Activated CD8-positive, alpha-beta memory T cell treated with anti-CD3 and anti-CD28 coated beads for 1 hour (primary cell): ENCODE data around the gene WDR12.
A peak's percentile ranks its signal among the peaks of the same experiment; 100 is the strongest.
"Not testable (repeated sequence)": the region's sequence is repeated elsewhere in the genome, so short reads cannot be mapped to it uniquely, and the experiment has no call there.

Source experiments
- DNase-seq, 2 donors: peaks; one replicate each; pipeline ENCODE4 v3.0.0-alpha.2; 2020; ENCODE audit warnings: low read depth in 1 of 2; ENCODE audit errors: extremely low read depth in 1 of 2

Gene WDR12

DNA sequence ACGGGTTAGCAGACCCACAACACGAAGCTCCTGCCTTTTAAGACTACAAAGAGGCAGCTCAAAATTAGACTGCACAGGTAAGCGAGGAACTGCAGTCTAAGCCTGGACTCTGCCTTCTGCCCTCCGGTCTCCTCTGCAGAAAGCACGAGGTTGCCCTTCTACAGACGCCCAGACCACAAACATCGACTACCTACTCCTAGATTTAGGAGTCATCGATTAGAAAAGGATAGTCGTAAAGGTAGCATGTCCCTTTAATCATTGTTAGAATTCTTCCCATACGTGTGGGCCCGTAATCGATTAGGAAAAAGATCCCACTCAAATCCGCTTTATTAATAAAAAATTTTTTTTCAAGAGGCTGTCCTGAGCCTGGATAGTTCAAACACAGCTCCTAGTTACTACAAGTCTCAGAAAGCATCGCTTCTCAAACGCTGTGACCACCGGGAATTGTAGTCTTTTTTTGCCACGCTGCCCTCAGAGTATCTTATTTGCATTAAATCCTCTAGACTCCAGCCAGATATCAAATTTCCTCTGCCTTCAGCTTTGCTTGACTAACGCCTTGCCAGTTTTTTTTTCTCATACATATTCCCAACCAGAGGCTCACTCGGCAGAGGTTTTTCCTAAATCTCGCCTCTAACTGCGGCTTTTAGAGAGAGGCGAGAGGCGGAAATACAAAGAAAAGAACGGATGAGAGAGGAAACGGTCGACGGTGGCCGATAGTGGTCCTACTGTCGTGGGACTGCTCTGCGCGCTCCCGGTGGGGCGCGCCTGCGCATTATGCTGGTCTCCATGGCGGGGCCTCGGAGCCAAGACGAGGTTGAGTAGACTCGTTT is at the start of gene WDR12, which contains the start of gene CARF:
Gene WDR12, minus strand, starts transcription at position 162 of the 830 bp plus-strand sequence. CDS start 197 bp downstream, outside the sequence.
Gene CARF, plus strand, starts transcription at position 764 of the 830 bp plus-strand sequence. CDS start 29,628 bp downstream, outside the sequence.
- peak; percentile 77 to 84 for DNase-seq

DNA sequence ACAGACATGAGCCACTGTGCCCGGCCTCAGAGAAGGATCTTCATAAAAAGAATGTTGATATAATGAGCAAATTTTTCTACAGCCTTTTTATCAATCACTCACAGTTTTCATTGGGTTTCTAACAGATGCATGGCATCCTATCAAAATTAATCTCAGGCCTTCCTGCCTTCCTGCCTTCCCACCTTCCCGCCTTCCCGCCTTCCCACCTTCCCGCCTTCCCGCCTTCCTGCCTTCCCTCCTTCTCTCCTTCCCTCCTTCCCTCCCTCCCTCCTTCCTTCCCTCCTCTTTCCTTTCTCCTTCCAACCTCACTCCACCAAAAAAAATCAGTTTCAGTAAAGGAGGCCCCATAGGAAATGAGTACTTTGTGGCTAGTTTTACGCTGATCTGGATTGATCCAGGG is 49.1 kb upstream of the WDR12 start:
- DNase-seq = no peak

DNA sequence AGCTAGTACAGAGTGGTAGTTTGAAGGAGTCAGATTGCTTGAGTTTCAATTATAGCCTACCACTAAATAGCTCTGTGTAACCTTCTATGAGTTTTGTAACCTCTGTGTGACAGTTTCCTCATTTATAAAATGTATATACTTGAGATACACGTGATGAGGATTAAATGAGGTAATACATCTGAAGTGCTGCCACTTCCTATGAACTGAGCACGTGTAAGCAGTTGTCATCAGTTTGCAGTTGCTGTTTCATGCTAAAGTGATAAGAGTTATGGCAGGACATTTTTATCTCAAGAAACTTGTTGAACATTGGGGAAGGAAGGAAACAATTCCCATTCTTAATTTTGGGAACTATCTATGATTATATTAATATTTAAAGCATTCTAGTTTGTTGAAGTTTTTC is 39.1 kb upstream of the WDR12 start:
- DNase-seq = no peak

DNA sequence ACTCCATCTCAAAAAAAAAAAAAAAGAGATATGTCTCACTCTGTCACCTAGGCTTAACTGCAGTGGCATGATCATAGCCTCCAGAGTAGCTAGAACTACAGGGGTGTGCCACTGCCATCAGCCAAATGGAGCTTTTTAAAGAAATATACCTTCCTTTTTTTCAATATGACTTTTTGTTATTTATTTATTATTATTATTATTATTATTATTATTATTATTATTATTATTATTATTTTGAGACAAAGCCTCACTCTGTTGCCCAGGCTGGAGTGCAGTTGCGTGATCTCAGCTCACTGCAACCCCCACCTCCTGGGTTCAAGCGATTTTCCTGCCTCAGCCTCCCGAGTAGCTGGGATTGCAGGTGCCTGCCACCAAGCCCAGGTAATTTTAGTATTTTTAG is 37.9 kb upstream of the WDR12 start:
- DNase-seq = not testable (repeated sequence)

DNA sequence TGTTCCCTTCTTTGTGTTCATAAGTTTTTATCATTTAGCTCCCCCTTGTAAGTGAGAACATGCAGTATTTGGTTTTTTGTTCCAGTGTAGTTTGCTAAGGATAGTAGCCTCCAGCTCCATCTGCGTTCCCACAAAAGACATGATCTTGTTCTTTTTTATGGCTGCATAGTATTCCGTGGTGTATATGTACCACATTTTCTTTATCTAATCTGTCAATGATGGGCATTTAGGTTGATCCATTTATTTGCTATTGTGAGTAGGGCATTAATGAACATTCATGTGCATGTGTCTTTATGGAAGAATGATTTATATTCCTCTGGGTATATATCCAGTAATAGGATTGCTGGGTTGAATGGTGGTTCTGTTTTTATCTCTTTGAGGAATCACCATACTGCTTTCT is 34.0 kb upstream of the WDR12 start:
- no peak for DNase-seq

DNA sequence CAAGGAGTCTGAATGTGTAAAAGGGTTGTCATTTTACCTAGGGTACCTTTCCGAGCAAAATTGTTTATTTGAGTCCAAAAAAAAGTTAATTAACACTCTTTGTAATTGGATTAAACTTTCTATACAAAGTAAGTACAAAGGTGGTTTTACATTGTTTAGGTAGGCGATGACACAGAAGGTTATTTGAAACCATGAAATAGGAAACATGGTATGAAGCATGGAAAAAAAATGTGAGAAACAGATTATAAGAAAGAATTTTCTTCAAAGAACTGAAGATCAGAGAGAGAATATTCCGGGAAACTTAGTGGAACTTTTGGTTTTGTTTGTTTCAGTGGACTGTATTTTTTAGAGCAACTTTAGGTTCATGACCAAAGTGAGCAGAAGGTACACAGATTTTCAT is 33.3 kb upstream of the WDR12 start:
- no peak for DNase-seq

DNA sequence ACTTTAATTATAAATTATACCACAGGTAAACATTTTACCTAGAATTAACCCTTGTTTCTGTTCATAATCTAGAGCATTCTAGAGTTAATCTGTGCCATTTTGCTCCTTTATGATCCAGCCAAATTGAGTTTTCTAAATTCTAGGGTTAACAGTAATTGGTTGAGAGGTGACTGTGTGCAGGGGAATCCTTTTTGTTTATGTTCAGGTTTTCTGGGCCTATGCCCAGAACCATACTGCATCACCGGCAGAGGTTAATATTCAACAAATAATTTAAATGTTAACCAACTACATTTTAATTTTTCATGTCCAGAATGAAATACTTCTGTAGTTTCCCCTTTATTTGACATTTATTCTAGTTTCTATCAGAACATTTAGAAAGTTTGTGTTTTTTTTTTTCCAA is 32.9 kb upstream of the WDR12 start:
- DNase-seq = no peak

DNA sequence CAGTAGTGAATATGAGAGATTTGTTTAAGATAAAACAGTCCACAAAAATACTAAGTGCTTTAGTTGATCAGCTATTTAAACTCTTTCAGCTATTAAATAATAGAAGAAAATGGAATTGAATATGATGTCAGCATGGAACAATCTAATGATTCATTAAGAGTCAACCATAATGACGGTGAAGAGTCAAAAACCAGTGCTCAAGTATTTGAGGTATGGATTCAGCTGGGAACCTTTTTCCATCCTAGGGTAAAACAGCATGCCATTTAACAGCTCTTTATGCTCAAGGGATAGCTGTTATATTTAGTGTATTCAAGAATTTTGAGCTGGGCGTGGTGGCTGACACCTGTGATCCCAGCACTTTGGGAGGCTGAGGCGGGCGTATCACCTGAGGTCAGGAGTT is 30.3 kb upstream of the WDR12 start:
- no peak for DNase-seq

DNA sequence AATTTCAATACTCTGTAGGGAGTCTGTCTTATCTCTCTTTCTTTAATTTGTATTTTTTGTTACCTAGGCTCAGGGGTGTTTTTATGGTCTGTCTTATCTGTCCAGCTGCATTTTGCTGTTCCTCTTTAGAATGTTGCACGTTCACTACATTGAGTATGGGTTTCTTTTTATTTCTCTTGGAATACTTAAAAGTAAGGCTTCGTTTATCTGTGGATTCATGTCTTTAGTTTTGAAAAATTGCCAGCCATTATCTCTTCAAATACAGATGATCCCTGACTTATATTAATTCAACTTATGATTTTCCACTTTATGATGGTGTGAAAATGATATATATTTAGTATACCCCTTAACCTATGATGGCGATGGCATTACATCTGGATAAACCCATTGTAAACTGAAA is 27.5 kb upstream of the WDR12 start:
- no peak for DNase-seq

DNA sequence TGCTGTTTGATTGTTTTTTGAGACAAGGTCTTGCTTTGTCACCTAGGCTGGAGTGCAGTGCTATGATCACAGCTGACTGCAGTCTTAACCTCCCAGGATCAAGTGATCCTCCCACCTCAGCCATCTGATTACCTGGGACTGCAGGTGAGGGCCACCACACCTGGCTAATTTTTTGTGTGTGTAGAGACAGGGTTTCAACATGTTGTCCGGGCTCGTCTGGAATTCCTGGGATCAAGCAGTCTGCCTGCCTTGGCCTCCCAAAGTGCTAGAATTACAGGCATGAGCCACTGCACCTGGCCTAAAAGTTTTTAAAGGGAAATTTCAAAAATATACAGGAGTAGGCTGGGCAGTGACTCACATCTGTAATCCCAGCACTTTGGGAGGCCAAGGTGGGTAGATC is 23.0 kb upstream of the WDR12 start:
- no peak for DNase-seq

DNA sequence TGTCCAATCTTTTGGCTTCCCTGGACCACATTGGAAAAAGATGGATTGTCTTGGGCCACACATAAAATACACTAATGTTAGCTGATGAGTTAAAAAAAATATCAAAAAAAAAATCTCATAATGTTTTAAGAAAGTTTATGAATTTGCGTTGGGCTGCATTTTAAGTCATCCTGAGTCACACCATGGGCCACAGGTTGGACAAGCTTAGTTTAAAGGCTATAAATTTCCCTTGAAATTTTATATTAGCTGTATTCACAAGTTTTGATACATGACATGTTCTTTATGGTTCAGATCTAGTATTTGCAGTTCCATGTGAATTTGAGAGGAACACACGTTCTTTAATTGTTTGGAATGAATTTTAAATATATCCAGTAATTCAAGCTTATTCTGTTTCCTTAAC is 22.5 kb upstream of the WDR12 start:
- no peak for DNase-seq

DNA sequence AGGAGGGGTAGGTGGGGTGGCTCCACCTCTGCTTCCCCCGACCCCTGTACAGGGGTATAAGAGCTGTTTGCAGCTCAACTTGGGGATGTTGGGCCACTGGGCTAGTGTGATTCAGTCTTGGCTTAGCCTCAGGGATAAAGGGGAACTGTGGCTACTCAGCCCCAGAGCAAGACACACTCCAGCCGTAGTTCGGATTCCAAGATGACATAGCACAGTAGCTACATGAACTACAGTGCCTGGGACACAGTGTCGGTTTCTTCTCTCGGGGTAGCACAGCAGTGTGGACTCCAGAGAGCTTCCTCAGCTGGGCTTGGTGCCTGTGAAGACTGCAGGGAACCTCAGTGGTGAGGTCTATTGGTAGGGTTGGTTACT is 21.7 kb upstream of the WDR12 start:
- DNase-seq = no peak

DNA sequence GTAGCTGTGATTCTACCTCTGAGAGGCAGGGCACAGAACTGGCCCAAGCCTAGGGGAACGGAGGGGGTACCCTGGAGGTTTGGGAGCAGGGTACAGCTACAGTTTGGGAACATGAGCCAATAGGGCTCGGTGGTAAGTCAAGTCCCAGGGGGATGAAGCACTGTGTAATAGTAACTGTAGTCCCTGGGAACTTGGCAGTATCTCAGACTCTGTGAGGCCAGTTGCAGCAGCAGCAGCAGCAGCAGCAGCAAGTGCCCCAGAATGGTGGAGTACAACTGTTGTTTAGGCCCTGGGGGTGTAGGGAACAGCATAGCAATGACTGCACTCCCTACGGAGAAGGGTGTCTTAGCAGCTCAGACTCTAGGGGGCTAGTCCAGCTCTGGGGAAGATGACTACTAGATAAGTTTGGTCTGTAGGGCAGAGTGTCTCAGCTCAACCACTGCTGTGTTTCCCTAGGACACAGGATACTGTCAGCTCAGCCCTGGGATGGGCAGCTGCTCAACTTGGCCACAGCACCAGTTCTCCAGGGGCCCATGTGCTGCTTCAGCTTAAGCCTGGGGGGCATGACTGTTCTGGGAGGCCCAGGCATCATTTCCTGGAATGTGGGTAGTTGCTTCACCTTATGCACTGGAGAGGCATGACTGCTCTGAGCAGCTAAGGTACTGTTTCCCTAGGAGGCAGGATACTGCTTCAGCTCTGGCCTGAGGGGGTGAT is 21.1 kb upstream of the WDR12 start:
- no peak for DNase-seq

DNA sequence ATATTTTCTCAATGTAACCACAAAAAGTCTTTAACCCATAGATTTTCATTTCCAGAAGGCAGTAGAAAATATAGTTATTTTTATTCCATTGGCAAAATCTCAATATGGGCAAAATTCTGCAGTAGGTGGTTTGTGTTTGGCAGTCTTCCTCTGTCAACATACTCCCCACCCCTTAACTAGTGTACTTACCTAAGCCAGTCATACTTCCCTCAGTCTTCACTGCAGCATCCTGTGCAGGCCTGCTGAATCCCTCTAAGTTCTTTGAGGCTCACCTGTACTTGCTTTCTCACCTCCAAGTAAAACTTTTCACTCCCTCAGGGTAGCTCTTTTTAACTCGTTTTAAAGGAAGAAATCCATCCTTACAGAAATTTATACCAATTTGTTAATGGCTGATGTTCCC is 7.4 kb upstream of the WDR12 start:
- no peak for DNase-seq

DNA sequence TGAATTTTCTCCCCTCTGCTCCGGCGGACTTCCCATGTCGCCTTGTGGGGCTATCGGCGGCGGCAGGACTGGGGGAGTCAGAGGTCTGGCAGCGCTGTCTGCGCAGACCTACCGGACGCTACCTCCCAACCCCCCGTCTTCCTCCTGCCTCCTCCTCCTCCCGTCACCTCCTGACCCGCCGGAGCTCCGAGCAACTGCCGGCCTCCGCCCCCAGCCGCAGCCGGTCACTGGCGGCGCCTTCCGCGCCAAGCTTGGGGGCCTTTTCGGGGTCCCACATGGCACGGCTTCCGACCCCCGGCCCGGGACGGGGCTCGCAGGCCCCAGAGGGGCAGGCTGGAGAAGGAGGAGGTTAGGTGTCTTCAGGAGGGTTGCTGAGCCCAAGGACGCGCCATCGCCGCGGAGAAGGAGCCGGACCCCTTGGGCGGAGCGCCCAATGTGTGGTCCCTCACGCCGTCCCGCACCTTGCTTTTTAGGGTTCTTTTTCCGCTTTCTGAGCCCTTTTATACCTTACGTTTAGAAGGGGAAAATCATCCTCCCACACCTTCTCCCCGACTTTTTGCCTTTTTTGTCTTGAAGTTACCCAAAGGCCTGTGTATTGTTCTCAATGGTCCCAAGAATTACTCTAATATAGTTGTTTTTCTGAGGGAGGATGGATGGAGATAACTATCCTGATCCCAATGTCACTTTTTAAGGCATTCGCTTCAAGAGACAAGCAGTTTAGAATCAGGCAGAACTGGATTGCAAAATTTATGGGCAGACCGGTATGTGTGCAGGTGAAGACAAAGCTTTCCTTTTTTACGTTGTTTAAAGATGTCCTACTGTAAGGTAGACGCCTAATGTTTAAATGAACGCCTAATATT is 1.1 kb upstream of the WDR12 start:
- DNase-seq = not testable (repeated sequence)

DNA sequence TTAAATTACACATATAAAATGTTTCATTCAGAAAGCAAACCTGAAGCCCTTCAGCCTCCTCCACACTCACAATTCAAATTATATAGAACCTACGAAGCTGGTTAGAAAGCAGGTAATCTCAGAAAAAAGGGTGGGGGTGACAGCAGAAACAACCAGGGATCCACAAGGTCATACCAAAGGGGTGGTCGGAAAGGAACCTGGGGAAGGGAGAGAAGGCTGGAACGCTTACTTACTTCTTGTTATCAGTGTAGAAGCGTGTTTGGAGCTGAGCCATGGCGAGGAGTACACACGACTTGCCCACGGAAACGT is 316 bp downstream of the WDR12 start:
- DNase-seq = no peak

DNA sequence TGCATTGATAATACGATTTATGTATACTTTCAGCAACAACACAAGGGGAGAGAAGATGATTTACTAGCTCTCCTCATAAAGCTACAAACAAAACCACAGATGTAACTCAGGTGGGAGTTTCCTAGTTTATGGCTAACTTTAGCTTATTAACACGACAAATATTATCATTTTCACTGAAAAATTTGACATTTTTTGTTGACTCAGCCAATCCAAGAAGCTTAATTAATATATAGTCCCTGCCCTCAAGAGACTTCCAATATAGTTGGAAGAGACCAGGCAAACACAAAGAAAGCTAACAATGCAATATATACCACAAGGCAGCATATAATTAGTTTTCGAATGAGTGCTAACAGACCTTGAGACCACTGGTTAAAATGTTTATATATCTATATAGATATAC is 775 bp downstream of the WDR12 start:
- no peak for DNase-seq

DNA sequence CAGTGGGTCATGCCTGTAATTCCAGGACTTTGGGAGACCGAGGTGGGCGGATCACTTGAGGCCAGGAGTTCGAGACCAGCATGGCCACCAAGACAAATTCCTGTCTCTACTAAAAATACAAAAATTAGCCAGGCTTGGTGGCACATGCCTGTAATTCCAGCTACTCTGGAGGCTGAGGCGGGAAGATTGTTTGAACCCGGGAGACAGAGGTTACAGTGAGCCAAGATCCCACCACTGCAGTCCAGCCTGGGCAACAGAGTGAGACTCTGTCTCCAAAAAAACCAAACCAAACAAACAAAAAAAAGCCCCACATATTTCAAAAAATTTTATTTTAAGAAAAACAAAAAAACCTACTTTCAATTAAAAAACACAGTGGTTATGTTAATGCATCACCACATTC is 1.2 kb downstream of the WDR12 start:
- not testable (repeated sequence) for DNase-seq

DNA sequence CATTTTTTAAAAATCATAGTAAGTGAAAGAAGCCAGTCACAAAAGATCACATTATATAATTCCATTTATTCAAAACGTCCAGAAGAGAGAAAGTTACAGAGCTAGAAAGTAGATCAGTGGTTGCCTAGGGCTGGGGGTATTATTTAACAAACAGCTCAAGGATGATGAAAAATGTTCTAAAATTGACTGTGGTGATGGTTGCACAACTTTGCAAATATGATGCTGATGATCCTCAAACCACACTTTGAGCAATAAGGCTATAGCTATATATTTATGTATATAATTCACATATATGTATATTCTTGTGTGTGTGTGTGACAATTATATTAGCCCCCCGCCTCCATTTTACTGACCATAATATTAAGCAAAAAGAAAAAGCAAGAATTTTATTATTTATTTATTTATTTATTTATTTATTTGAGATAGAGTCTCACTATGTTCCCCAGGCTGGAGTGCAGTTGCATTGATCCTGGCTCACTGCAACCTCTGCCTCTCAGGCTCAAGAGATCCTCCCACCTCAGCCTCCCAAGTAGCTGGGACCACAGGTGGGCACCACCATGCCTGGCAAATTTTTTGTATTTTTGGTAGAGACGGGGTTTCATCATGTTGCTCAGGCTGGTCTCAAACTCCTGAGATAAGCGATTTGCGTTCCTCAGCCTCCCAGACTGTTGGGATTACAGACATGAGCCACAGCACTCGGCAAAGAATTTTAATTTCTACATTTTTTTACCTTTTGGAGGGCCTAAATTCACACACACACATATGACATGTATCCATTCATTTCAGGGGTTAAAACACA is 1.9 kb downstream of the WDR12 start:
- no peak for DNase-seq

DNA sequence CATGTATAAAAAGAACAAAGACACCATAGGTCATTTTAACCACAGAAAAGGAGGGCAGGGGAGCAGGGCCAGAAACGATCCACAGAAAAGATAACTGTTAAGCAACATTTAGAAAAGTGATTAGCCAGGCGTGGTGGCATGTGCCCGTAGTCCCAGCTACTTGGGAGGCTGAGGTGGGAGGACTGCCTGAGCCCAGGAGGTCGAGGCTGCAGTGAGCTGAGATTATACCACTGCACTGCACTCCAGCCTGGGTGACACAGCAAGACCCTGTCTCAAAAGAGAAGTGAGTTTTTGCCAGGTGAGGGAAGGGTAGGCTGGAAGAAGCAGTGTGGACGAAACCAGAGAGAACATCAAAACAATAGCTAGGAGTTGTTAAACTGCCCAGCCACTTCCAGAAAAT is 3.3 kb downstream of the WDR12 start:
- no peak for DNase-seq

DNA sequence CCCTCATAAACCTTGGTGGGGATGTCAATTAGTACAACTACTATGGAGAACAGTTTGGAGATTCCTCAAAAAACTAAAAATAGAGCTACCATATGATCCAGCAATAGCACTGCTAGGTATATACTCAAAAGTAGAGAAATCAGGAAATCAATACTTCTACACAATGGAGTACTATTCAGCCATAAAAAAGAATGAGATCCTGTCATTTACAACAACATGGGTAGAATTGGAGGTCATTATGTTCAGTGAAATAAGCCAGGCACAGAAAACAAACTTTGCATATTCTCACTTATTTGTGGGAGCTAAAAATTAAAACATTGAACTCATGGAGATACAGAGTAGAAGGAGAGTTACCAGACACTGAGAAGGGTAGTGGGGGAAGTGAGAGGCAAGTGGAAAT is 6.0 kb downstream of the WDR12 start:
- DNase-seq = not testable (repeated sequence)
